Suppressor macrophage treated with lipopolysaccharide for 1 hour (primary cell): Measurements from ENCODE around the gene SLC39A9.
"Not testable (repeated sequence)": the region's sequence is repeated elsewhere in the genome, so short reads cannot be mapped to it uniquely, and the experiment has no call there.

Source experiments
- DNase-seq, 3 donors: peaks; one replicate each; pipeline ENCODE4 v3.0.0-alpha.2; 2020 to 2022

Gene SLC39A9

GRCh38 chr14:69428289-69428998 is 30.0 kb downstream of the SLC39A9 start:
- peak; percentile 56 to 67 (median 64) for DNase-seq

GRCh38 chr14:69429643-69430042 is 31.2 kb downstream of the SLC39A9 start:
- DNase-seq, result no peak

GRCh38 chr14:69430306-69430939 is 31.9 kb downstream of the SLC39A9 start:
- no peak for DNase-seq

- no peak for DNase-seq
These were observed 33.9 kb downstream of the SLC39A9 start for GRCh38 chr14:69432364-69432763.

GRCh38 chr14:69439521-69440270 is 41.2 kb downstream of the SLC39A9 start:
- peak in 2 of 3 donors; percentile 4 to 34 for DNase-seq

GRCh38 chr14:69441948-69442347 is 43.5 kb downstream of the SLC39A9 start:
- DNase-seq, result peak; percentile 12 to 39 (median 13)

GRCh38 chr14:69443296-69443805 is 44.9 kb downstream of the SLC39A9 start:
- no peak for DNase-seq

GRCh38 chr14:69449216-69449615 is 50.7 kb downstream of the SLC39A9 start:
- no peak for DNase-seq

GRCh38 chr14:69451941-69452340 is 53.4 kb downstream of the SLC39A9 start:
- DNase-seq, result no peak

- no peak for DNase-seq
These were observed 59.9 kb downstream of the SLC39A9 start for GRCh38 chr14:69458350-69458749.

GRCh38 chr14:69459122-69459521 is 60.6 kb downstream of the SLC39A9 start:
- DNase-seq, result no peak

- peak; percentile 81 to 94 (median 94) for DNase-seq
These were observed 61.7 kb downstream of the SLC39A9 start for GRCh38 chr14:69460093-69460701.

- peak in 1 of 3 donors; percentile 26 for DNase-seq
These were observed 65.9 kb downstream of the SLC39A9 start for GRCh38 chr14:69464379-69464778.

- DNase-seq, result no peak
These were observed 66.3 kb downstream of the SLC39A9 start for GRCh38 chr14:69464829-69465228.

GRCh38 chr14:69468949-69469348 is 70.5 kb downstream of the SLC39A9 start:
- DNase-seq, result peak; percentile 35 to 43 (median 36)

GRCh38 chr14:69471436-69471835 is 72.9 kb downstream of the SLC39A9 start:
- DNase-seq, result no peak

- DNase-seq, result no peak
These were observed 73.4 kb downstream of the SLC39A9 start for GRCh38 chr14:69471916-69472315.

- DNase-seq, result no peak
These were observed 74.8 kb downstream of the SLC39A9 start for GRCh38 chr14:69473260-69473659.

- peak; percentile 62 to 74 (median 73) for DNase-seq
These were observed 75.5 kb downstream of the SLC39A9 start for GRCh38 chr14:69473946-69474345.

- peak; percentile 39 to 44 (median 41) for DNase-seq
These were observed 76.8 kb downstream of the SLC39A9 start for GRCh38 chr14:69475194-69475818.

- peak; percentile 50 to 61 (median 55) for DNase-seq
These were observed 78.4 kb downstream of the SLC39A9 start for GRCh38 chr14:69476824-69477450.

GRCh38 chr14:69478055-69478454 is 79.6 kb downstream of the SLC39A9 start:
- not testable (repeated sequence) for DNase-seq
